ENCODE measurements around the gene MYADML2.
A peak's percentile ranks its signal among the peaks of the same experiment; 100 is the strongest.

Gene MYADML2

GRCh38 chr17:81992306-81993102, 45.5 kb upstream of the MYADML2 start:
- DNase-seq (ENCODE audit: low read depth): no peak
- TF ChIP-seq CTCF (IDR thresholded peaks at IDR 0.05; ENCODE audit: insufficient read depth, low read depth, low read length, missing control alignments): no peak
- H3K4me3 ChIP-seq (ENCODE audit: low read length): no peak overlapping the region

GRCh38 chr17:81991684-81992305, 44.8 kb upstream of the MYADML2 start:
- H3K4me3 ChIP-seq (ENCODE audit: low read length): no peak overlapping the region
- DNase-seq (ENCODE audit: low read depth): peak; percentile 80
- TF ChIP-seq CTCF (IDR thresholded peaks at IDR 0.05; ENCODE audit: insufficient read depth, low read depth, low read length, missing control alignments): no peak

- no peak for TF ChIP-seq CTCF (IDR thresholded peaks at IDR 0.05; ENCODE audit: insufficient read depth, low read depth, low read length, missing control alignments)
- no peak for DNase-seq (ENCODE audit: low read depth)
- H3K4me3 ChIP-seq (ENCODE audit: low read length): no peak overlapping the region
Measured at GRCh38 chr17:81990836-81991683, 44.0 kb upstream of the MYADML2 start.

- DNase-seq (ENCODE audit: low read depth): no peak
- H3K4me3 ChIP-seq (ENCODE audit: low read length): no peak overlapping the region
Measured at GRCh38 chr17:81987161-81987770, 40.2 kb upstream of the MYADML2 start.

GRCh38 chr17:81986606-81987005, 39.6 kb upstream of the MYADML2 start:
- H3K4me3 ChIP-seq (ENCODE audit: low read length): no peak overlapping the region
- TF ChIP-seq CTCF (IDR thresholded peaks at IDR 0.05; ENCODE audit: insufficient read depth, low read depth, low read length, missing control alignments): no peak
- no peak for DNase-seq (ENCODE audit: low read depth)

More at GRCh38 chr17:81987161-81987770, 40.2 kb upstream of the MYADML2 start:
- no peak for TF ChIP-seq CTCF (IDR thresholded peaks at IDR 0.05; ENCODE audit: insufficient read depth, low read depth, low read length, missing control alignments)

- H3K4me3 ChIP-seq (ENCODE audit: low read length): no peak overlapping the region
- DNase-seq (ENCODE audit: low read depth): no peak
- TF ChIP-seq CTCF (IDR thresholded peaks at IDR 0.05; ENCODE audit: insufficient read depth, low read depth, low read length, missing control alignments): no peak
Measured at GRCh38 chr17:81984773-81985410, 37.9 kb upstream of the MYADML2 start.
